ENCODE measurements around the gene RIMBP2.

The RIMBP2 gene

GRCh38 chr12:130398100-130398848 is 317.8 kb downstream of the RIMBP2 start:
- no peak for DNase-seq

GRCh38 chr12:130396667-130397066 is 319.4 kb downstream of the RIMBP2 start:
- no peak for DNase-seq

GRCh38 chr12:130394906-130395305 is 321.2 kb downstream of the RIMBP2 start:
- DNase-seq: no peak

- no peak for DNase-seq
Observed at GRCh38 chr12:130391186-130391585, 324.9 kb downstream of the RIMBP2 start.

- no peak for DNase-seq
Observed at GRCh38 chr12:130385193-130385592, 330.9 kb downstream of the RIMBP2 start.

- DNase-seq: no peak
Observed at GRCh38 chr12:130384234-130384633, 331.9 kb downstream of the RIMBP2 start.

- DNase-seq: no peak
Observed at GRCh38 chr12:130382818-130383217, 333.3 kb downstream of the RIMBP2 start.

GRCh38 chr12:130375296-130376287 is 340.5 kb downstream of the RIMBP2 start:
- DNase-seq: no peak

GRCh38 chr12:130374083-130374482 is 342.0 kb downstream of the RIMBP2 start:
- DNase-seq: no peak

GRCh38 chr12:130372936-130373335 is 343.2 kb downstream of the RIMBP2 start:
- no peak for DNase-seq

- DNase-seq: no peak
Observed at GRCh38 chr12:130371296-130371695, 344.8 kb downstream of the RIMBP2 start.

- DNase-seq: no peak
Observed at GRCh38 chr12:130369816-130370215, 346.3 kb downstream of the RIMBP2 start.

GRCh38 chr12:130367523-130367922 is 348.6 kb downstream of the RIMBP2 start:
- DNase-seq: no peak

GRCh38 chr12:130367003-130367402 is 349.1 kb downstream of the RIMBP2 start:
- DNase-seq: no peak

- DNase-seq: no peak
Observed at GRCh38 chr12:130366159-130366558, 349.9 kb downstream of the RIMBP2 start.

GRCh38 chr12:130364578-130364977 is 351.5 kb downstream of the RIMBP2 start:
- DNase-seq: no peak

GRCh38 chr12:130362060-130362459 is 354.0 kb downstream of the RIMBP2 start:
- no peak for DNase-seq

- DNase-seq: no peak
Observed at GRCh38 chr12:130357729-130358330, 358.3 kb downstream of the RIMBP2 start.

- no peak for DNase-seq
Observed at GRCh38 chr12:130357241-130357640, 358.9 kb downstream of the RIMBP2 start.

- no peak for DNase-seq
Observed at GRCh38 chr12:130356222-130356621, 359.9 kb downstream of the RIMBP2 start.

- no peak for DNase-seq
Observed at GRCh38 chr12:130354407-130354806, 361.7 kb downstream of the RIMBP2 start.

GRCh38 chr12:130353081-130353480 is 363.0 kb downstream of the RIMBP2 start:
- no peak for DNase-seq

GRCh38 chr12:130351326-130351725 is 364.8 kb downstream of the RIMBP2 start:
- no peak for DNase-seq

Data from activated gamma-delta T cell (primary cell).